Stimulated activated CD8-positive, alpha-beta memory T cell treated with anti-CD3 and anti-CD28 coated beads, Interleukin-4, amount 100 ng/mL, for 24 hours (primary cell): Measurements from ENCODE around the gene PTRHD1.
"Not testable (repeated sequence)": the region's sequence is repeated elsewhere in the genome, so short reads cannot be mapped to it uniquely, and the experiment has no call there.

Experiments used
- DNase-seq: peaks from one replicate; pipeline ENCODE4 v3.0.0-alpha.2; 2020; ENCODE audit warnings: low read depth

Gene PTRHD1, protein sequence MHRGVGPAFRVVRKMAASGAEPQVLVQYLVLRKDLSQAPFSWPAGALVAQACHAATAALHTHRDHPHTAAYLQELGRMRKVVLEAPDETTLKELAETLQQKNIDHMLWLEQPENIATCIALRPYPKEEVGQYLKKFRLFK

DNA sequence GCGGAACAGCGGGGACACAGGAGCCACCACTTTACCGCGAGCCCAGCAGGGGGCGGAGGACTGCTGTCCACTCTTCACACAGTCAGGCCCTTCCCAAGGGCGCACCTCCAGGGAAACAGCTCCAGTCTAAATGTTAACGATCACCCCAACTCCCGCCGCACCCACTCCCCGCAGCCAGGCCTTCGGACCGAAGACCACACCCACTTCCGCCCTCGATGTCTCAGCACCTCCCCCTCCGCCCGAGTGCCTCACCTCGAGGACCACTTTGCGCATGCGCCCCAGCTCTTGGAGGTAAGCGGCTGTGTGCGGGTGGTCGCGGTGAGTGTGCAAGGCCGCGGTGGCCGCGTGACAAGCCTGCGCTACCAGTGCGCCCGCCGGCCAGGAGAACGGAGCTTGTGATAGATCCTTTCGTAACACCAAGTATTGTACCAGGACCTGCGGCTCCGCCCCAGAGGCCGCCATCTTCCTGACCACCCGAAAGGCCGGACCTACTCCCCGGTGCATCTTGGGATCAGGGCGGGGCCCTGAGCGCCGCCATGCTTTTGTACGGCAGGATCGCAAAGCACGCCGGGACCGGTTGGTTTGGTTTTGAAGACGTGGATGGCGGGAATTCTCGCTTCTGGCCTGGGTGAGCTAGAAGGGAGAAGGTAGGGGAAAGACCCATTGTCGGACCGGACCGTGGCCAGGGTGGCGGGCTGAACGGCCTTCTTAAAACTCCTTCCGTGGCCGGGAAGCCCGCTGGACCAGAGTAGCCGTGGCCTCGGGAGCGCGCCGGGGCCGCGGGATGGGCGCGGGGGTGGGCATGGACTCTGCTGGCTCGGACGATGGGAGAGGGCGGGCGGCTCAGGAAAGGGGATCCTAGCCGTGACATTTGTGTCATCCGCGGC is at the start of gene PTRHD1, which contains the start of gene CENPO:
Gene PTRHD1, minus strand, starts transcription at position 518 of the 887 bp plus-strand sequence. Its CDS starts 14 bp downstream, at position 504.
Gene CENPO, plus strand, starts transcription at position 552 of the 887 bp plus-strand sequence. CDS start 495 bp downstream, outside the sequence.
- DNase-seq = peak; percentile 91

DNA sequence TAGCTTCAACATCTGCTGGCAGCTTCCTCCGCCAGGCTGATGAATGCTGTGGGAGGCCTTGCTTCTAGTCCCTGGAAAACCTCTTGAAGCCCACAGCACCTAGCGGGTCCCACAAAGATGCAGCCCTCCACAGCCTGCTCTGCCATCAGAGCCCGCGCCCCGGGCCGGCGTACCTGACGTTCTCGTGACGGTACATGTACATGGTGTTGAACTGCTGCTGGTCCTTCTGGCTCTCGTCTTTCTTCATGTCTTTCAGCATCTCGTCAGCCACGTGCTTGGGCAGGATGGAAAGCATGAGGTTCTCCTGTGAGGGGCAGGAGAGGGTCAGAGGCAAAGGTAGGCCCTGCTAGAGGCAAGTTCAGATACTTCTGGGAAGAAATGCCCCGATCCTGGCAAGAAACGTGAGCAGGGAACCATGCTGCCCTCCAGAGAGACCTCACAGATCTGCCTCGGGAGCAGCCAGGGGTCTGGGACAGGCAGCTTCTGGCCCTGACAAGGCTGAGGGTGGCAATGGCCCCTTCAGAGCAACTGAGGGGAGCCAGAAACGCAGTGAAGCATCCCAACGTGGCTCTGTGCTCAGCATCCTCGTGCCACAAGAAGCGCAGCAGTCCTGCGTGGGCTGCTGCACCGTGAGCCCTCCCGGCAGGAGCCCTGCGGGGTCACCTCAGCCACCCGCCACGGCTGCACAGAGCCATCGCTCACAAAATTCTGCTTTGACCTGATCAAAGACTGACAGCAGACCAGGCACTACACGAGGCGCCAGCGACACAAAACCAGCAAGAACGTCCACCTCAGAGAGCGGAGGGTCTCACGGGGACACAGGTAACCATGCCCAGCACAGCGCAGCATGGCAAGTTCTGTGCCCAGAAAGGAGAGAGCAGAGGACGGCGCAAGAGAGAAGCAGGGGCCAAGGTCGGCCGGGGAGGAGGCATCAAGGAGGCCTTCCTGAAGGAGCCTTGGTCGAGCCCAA is 49.2 kb upstream of the PTRHD1 start:
- DNase-seq = no peak

DNA sequence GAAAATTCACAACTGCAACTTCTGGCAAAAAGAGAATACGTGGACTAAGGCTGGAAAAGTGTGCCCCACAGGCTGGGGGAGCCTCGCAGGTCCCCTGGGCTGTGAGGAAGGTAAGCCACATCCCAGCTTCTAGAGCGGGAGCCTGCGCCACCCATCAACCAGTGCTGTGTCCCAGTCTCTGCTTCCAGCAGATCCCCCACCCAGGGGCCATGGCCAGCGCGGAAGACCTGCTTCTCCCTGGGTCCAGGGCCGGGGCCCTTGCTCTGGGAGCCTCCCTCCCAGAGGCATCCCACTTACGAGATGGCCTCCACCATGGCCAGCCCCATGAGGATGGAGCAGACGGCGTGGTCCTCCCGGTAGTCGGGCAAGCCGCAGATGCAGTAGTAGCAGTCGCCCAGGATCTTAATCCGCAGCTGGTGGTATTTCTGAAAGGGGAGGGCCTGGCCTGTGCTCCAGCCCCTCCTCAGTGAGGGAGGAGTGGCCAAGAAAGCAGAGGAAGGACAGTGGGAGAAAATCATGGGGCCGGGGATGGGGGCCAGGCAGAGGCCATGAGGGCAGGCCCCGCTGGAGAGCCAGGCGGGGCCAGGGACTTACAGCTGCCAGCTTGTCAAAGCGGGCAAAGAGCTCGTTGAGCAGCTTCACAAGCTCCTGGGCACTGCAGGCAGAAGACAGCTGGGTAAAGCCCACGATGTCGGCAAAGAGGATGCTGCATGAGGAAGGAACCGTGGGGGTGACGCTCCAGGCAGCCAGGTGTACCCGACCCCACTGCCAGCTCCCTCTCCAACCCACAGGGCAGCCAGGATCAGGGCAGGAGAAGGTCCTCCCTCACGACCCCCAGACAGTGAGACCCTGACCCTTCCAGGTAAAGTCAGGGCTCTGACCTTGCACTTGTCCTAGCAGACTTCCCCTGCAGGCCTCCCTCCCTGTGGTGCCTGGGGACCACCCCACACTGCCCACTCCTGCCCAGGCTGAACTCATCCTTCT is 48.1 kb upstream of the PTRHD1 start:
- DNase-seq = no peak

DNA sequence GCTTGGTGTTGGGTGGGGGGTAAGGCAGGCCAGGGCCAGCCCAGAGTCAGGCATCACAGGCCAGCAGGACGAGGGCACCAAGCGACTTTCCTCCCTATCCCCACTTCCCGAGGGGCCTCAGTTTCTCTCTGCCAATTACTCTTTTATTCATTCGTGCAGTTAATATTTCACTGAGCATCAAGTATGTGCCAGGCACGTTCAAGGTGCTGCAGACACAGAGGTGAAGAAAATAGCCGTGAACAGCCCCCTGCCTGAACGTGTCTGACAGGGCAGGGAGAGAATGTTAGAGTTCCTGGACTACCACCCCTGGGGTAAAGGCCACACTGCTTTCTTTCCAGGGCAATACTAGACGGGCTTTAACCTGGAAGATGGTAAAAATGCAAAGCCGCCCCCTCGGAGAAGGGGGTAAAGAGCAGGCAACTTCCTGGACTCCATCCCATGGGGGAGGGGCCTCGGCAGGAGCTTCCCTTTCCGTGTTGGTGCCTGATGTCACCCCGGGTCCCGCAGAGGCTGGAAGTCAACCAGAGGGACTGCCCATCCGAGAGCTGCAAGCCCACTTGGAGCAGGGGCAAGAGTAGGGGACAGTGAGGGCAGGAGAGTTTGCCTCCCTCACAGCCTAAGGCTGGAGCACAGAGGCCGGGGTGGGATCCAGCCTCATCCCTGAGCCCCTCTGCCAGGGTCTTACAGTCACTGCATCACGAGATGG is 47.1 kb upstream of the PTRHD1 start:
- DNase-seq = no peak

DNA sequence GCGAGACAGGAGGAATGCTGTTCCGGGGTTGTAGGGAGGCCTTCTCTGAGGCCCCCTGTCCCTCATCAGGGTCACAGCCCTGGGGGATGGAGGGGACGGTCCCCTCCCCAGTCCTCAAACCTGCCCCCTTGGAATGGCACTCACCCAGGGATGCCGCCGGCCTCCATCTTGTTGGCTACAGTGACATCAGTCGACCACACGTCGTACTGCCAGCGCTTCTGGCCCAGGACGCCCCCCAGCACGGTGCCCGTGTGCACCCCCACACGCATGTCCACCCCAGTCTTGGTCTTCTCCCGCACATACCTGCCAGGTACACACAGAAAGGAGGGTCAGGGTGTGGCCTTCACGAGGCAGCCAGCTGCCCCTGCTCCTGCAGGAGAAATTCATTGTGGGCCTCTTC is 46.5 kb upstream of the PTRHD1 start:
- no peak for DNase-seq

DNA sequence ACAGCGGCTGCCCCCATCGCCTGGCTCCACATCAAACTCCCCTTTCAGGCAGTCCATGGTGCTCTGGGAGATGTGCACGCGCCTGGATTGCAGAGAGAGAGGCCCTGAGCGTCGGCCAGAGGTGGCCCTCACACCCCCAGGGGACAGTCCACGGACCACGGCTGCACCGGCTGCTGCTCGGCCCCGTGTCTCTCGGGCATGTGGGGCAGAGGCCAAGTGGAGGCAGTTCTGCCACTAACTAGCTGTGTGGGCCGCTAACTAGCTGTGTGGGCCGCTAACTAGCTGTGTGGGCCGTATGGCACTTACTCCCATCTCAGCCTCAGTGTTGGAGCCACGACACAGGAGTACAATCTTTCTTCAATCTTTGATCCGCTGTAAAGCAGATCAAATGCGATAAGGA is 45.4 kb upstream of the PTRHD1 start:
- DNase-seq = no peak

DNA sequence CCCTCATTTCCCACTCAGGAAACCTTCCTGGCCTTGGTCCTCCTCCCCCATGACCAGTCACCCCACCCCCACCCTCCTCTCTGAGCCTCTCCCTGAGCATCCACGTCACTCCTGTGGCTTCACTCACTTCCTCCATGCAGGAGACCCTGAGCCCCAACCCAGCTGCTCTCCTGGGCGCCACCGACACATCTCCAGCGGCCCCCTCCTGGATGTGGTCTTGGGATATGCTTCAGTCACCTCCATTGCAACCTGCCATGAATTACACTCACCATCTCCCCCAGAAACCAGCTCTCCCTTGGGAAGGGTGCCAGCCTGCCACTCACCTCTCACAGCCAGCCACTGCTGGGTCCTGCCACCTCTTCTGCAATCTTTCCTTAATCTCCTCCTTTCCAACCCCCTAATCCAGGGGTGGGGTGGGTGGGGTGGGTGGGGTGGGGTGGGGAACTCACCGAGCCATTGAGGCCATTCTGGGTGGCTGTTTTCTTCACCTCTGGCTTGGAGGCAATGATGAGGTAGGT is 44.9 kb upstream of the PTRHD1 start:
- no peak for DNase-seq

DNA sequence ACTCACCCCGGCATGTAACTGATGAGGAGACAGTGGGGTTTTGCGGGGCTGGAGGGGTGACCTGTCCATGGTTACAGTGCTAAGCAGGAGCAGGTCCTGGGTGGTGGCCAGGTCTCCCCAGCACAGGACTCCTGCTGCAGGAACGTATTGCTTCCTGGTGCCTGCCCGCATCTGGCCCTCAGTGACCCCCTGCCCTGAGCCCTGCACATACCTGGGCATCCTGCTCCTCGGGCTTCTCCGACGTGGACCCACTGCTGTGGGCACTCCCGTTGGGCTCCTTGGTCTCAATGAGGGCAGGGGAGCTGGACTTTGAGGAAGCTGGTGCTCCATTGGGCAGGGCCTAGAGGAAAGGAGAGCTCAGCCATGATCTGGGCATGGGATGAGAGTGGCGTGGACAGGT is 43.5 kb upstream of the PTRHD1 start:
- DNase-seq = no peak

DNA sequence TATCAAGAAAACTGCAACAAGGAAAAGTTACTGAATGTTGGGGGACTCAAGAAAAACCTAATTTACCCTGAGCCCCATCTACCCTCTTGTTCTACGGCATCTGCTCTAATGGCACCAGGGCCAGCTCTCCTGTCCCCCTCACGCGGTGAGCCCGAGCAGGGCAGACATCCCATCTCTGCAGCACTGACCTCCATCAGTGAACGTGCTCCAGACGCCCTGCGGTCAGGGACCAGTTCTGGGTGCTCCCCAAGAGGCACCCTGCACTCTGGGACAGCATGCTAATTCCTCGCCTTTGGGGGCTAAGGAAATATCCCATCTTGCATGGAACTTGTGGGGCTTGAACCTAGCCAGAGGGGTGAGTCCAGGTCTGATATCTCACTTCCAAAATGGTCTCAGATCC is 43.0 kb upstream of the PTRHD1 start:
- DNase-seq = no peak

DNA sequence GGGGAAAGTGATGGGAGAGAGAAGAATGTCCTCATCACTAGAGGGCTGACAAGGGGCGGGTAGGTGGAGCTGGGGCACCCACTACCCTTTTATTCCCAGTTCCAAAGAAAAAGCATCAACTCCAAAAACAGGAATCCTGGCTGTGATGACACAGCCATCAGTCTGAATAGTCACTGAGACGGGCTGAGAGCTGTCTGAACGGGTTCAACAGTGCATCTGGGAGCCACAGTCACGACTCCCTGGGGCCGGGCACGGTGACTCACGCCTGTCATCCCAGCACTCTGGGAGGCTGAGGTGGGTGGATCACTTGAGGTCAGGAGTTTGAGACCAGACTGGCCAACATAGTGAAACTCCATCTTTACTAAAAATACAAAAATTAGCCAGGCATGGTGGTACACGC is 42.2 kb upstream of the PTRHD1 start:
- DNase-seq = not testable (repeated sequence)

DNA sequence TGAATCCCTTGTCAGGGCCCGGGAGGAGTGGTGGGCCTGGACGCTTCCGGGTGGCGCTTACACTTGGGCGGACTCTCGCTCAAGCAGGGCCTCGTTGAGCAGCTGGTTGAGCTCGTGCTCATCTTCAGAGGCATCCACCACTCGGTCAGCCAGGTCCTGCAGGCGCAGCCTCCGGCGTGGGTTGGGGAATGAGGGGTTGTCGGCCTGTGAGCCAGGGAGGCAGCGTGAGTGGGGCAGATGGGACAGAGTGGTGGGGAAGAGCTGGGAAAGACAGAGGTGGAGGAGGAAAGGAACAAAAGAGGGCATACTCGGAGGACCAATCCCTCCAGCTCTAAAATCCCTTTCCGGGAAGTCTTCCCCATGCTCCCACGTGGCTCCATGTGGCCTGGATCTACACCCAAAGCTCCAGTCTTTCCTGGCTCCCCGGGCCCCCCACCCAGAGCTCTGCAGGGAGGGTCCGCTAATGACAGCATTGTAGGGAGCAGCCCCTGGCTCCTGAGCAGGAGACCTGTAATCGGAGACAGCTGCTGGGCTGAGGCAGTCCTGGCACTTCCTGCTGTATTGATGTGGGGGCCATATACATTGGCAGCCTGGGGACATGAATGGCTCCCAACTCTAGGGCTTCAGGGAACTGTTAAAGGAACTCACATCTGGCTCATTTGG is 41.7 kb upstream of the PTRHD1 start:
- no peak for DNase-seq

DNA sequence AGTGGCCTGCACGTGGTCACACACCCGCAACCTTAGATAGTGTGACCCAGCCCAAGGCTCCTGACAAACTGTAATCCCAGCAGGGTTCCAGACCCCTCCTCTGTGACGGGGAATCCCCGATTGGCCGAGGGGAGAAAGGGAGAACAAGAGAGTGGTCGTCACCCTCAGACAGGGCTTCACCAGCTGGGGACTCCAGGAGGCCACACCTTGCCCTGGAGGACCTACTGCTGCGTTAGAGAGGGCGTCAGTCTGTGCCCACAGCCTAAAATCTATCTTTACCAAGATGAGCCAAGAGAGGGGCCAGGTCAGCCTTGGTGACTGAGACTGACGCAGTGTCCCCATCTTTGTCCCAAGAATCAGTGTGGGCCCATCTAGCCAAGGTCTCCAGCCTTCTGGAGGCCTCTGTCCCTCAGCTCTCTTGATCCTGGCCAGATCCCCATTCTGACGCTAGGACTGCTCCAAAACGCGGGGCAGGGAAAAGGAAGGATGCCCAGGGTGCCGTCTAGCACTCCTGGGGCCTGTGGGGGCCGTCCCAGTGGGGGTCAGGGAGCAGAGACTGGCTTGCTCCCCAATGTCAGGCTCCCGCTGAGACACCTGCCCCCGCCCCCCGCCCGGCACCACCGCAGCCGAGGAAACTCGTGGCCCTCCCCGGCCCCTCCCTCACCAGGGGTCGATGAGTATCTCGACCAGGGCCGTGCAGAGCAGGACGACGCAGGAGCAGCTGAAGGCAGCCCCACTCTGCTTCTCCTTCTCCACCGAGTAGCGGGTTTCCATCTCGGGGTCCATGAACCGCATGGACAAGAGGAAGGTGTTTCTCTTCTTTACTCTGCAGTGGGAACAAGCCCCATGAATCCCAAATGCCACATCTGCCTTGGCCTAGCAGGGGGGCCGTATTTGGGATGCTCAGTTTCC is 40.9 kb upstream of the PTRHD1 start:
- no peak for DNase-seq

DNA sequence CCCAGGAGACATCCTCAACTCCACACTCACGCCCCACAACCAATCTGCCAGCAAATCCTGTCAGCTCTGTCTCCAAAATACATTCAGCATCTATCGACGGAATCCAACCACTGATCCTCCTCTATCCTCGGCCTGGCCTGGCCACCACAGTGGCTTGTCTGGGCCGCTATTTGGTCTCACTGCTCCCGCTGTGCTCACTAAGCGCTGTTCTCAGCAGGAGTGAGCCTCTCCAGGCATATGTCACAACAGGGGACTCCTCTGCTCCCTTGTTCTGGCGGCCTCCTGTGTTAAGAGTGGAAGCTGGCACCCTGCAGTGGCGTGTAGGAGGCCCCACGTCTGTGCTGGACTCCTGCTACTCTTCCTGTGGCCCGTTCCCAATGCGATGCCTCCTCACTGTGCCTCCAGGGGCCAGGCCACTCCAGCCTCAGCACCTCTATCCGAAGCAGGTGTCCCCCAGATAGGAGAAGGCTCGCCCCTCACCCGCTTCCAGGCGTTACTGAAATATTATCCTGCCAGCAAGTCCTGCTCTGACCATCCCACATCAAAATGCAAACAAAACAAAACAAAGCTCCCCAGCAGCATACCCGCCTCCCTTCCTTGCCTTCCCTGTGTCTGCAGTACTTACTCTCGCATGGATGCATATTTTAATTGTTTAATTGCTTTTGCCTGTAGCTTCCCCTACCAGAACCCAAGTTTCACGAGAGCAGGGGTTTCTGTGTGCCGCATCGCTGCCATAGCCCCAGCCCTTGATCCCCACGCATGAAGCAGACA is 39.9 kb upstream of the PTRHD1 start:
- DNase-seq = no peak

DNA sequence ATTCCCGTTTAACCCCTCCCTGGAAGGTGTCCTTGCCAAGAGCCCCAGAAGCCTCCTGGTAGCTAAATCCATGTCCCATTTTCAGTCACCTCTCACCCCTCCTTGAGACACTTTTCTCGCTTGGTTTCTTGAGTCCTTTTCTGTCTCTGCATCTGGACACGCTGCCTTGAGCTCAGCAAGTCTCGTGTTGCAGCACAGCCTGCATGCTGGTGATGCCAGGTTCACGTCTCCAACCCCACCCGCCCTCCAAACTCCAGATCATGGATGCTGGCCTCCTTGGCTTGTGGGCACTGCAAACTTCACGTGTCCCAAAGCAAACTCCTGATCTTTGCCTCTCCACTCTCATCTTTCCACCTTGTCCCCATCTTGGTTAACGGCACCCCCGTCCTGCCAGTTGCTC is 39.3 kb upstream of the PTRHD1 start:
- DNase-seq = no peak

DNA sequence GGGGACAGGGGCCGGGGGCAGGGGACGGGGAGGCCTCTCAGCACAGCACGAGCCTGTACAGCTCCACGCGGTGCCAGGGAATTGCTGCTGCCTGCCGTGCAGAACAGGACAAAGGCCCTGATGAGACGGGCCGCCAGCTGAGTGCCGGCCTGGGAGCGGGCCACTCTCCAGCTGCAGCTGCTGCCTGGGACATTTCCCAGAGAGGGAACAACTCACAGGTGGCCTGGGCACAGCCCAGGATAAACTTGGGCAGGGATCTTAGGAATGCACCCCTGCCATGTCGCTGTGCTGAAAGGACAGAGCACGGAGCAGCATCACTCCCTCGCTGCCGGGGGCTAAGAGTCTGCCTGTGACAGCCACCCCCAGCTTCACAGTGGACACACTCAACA is 38.9 kb upstream of the PTRHD1 start:
- no peak for DNase-seq

DNA sequence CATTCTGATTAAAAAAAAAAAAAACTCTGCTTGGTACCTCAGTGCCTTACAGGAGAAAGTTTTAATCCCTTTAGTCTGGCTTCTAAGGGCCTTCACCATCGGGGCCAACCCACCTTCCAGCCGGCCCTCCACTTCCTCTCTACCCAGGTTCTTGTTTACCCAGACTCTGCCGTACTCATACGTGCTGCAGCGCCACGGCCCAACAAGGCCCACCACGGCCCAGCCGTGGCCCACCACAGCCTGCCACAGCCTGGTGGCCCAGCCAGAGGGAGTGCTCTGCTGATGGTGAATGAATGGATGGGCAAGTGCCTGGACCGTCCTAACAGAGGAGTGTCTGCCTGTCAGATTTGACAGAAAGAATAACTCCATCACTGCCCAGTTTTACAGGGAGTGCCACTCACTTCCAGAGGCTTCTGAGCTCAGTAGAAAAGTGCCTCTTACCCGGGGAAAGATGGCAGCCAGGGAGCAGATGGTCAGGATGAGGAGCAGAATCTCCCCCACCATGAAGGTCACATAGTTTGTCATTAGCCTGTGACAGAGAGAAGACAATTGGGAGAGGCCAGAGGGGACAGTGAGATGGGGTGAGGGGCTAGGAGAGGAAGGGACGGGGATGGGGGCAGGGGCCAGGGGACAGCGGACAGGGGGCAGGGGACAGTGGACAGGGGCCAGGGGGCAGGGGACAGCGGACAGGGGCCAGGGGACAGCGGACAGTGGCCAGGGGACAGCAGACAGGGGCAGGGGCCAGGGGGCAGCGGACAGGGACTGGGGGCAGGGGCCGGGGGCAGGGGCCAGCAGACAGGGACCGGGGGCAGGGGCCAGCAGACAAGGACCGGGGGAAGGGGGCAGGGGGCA is 38.3 kb upstream of the PTRHD1 start:
- DNase-seq = no peak

DNA sequence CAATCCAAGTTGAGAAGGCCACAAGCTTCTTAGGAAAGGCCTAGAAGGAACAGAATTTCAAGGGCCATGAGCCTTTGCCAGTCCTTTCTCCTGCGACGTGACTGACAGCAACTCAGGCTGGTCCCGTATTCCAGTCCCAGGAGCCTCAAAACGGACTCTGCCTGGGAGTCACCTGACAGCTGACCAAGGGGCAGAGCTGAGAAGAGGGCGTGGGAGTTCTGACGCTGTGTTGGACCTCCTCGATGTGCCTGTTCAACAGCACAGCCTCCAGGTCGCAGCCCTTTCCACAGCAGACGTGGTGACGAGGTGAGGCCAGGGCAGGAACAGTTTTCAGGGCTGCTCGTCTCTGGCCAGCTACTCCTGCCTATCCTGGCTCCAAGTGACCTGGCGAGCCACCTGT is 37.6 kb upstream of the PTRHD1 start:
- DNase-seq = no peak
